Measurements from ENCODE around the gene ST3GAL3. TPM values are rescaled to one million over a fixed set of nuclear protein-coding genes. Genes with fewer than 3 reads are reported as not detected.

Gene ST3GAL3
- total and polyA plus RNA-seq, 7 donors, result 7.2 to 31.4 (median 21.3) TPM

- Histone ChIP-seq H3K4me3 (no peak overlapping the region), H3K27ac (no peak overlapping the region), H3K36me3 (peaks cover 0 to 5% (median 0%) of the 10 kb centered on the region in 4 donors), H3K9me3 (peaks cover 0 to 1% (median 0%) of the 10 kb centered on the region in 4 donors), H3K4me1 (no peaks in the 10 kb centered on the region), H3K27me3 (no peaks in the 10 kb centered on the region)
- intact Hi-C loops (cut with DNase I), result no loop called here
- TF ChIP-seq POLR2AphosphoS5 (IDR thresholded peaks at IDR 0.05), result no peak
- TF ChIP-seq EP300 (IDR thresholded peaks at IDR 0.05), result no peak
- no peak for DNase-seq
- 72 to 79% methylated on average over 4 of the region's 4 CpGs for WGBS, 2 donors
Observed at GRCh38 chr1:43804569-43804968, 97.2 kb downstream of the ST3GAL3 start.

- TF ChIP-seq POLR2A (IDR thresholded peaks at IDR 0.05) (no peak), CTCF (IDR thresholded peaks at IDR 0.05) (no peak), EP300 (IDR thresholded peaks at IDR 0.05) (no peak), POLR2AphosphoS5 (IDR thresholded peaks at IDR 0.05) (no peak)
- Histone ChIP-seq H3K36me3 (peaks cover 0 to 5% (median 0%) of the 10 kb centered on the region in 4 donors), H3K4me1 (no peaks in the 10 kb centered on the region), H3K9me3 (peaks cover 0 to 1% (median 0%) of the 10 kb centered on the region in 4 donors), H3K27me3 (no peaks in the 10 kb centered on the region), H3K4me3 (no peak overlapping the region), H3K27ac (no peak overlapping the region)
- intact Hi-C loops (cut with DNase I), result no loop called here
- no peak for DNase-seq
- 98 to 99% methylated on average over 5 of the region's 5 CpGs for WGBS, 2 donors
Observed at GRCh38 chr1:43805340-43805739, 98.0 kb downstream of the ST3GAL3 start.

GRCh38 chr1:43806183-43806582 lies 98.8 kb downstream of the ST3GAL3 start:
- TF ChIP-seq POLR2A (IDR thresholded peaks at IDR 0.05) (no peak), POLR2AphosphoS5 (IDR thresholded peaks at IDR 0.05) (no peak), EP300 (IDR thresholded peaks at IDR 0.05) (no peak), CTCF (IDR thresholded peaks at IDR 0.05) (no peak)
- DNase-seq, result no peak
- WGBS, 2 donors, result 72 to 89% methylated on average over 2 of the region's 2 CpGs
- intact Hi-C loops (cut with DNase I), result no loop called here
- no peak overlapping the region for H3K27ac ChIP-seq
- no peak overlapping the region for H3K4me3 ChIP-seq
- H3K4me1 ChIP-seq, result no peaks in the 10 kb centered on the region
- peaks cover 0 to 5% (median 0%) of the 10 kb centered on the region in 4 donors for H3K36me3 ChIP-seq
- H3K27me3 ChIP-seq, result no peaks in the 10 kb centered on the region
- peaks cover 0 to 1% (median 0%) of the 10 kb centered on the region in 4 donors for H3K9me3 ChIP-seq

- Histone ChIP-seq H3K27me3 (no peaks in the 10 kb centered on the region), H3K4me1 (no peaks in the 10 kb centered on the region), H3K27ac (no peak overlapping the region), H3K4me3 (no peak overlapping the region), H3K36me3 (peaks cover 0 to 5% (median 0%) of the 10 kb centered on the region in 4 donors), H3K9me3 (peaks cover 0 to 1% (median 0%) of the 10 kb centered on the region in 4 donors)
- DNase-seq, result no peak
- intact Hi-C loops (cut with DNase I), result no loop called here
- 96 to 97% methylated on average over 2 of the region's 2 CpGs for WGBS, 2 donors
- no peak for TF ChIP-seq POLR2A (IDR thresholded peaks at IDR 0.05)
- no peak for TF ChIP-seq EP300 (IDR thresholded peaks at IDR 0.05)
- TF ChIP-seq CTCF (IDR thresholded peaks at IDR 0.05), result no peak
- no peak for TF ChIP-seq POLR2AphosphoS5 (IDR thresholded peaks at IDR 0.05)
Observed at GRCh38 chr1:43809097-43809673, 101.8 kb downstream of the ST3GAL3 start.

- Histone ChIP-seq H3K4me3 (no peak overlapping the region), H3K36me3 (peaks cover 0 to 28% (median 5%) of the 10 kb centered on the region in 4 donors), H3K4me1 (no peaks in the 10 kb centered on the region), H3K27ac (no peak overlapping the region), H3K9me3 (peaks cover 0 to 1% (median 0%) of the 10 kb centered on the region in 4 donors), H3K27me3 (no peaks in the 10 kb centered on the region)
- WGBS, 2 donors, result 84 to 93% methylated on average over 3 of the region's 3 CpGs
- DNase-seq, result no peak
- TF ChIP-seq CTCF (IDR thresholded peaks at IDR 0.05) (no peak), POLR2AphosphoS5 (IDR thresholded peaks at IDR 0.05) (no peak), EP300 (IDR thresholded peaks at IDR 0.05) (no peak), POLR2A (IDR thresholded peaks at IDR 0.05) (no peak)
- intact Hi-C loops (cut with DNase I), result no loop called here
Observed at GRCh38 chr1:43812579-43812978, 105.2 kb downstream of the ST3GAL3 start.
